ENCODE results near the gene MAGEA1. TPM values are rescaled to one million over a fixed set of nuclear protein-coding genes. Genes with fewer than 3 reads are reported as not detected.
"Not testable (repeated sequence)": the region's sequence is repeated elsewhere in the genome, so short reads cannot be mapped to it uniquely, and the experiment has no call there.

MAGEA1 gene
- total RNA-seq (not detected in 2 replicates), polyA plus RNA-seq (not detected in 2 replicates), polyA minus RNA-seq (ENCODE audit: low replicate concordance) (not detected in 2 replicates)
- polyA plus RNA-seq (2012), result not detected in 2 replicates

- Histone ChIP-seq H3K4me1 (ENCODE audit: control insufficient read depth, extremely low read depth, insufficient read depth, low read length) (no peaks in the 10 kb centered on the region), H3K9ac (ENCODE audit: insufficient read depth, low read length) (no peak within 1 kb of the TSS), H3K9me3 (ENCODE audit: control insufficient read depth, insufficient read depth, low read depth, low read length) (no peaks in the 10 kb centered on the region), H4K20me1 (ENCODE audit: control insufficient read depth, extremely low read depth, insufficient read depth, low read length) (no peaks in the 10 kb centered on the region), H3K4me3 (replicated peaks in 1 of 4; ENCODE audit: control extremely low read depth in 1 of 4, insufficient read depth in 1 of 4, low read depth in 3 of 4, low read length in 4 of 4) (no peak within 1 kb of the TSS), H3K36me3 (ENCODE audit: control insufficient read depth, insufficient read depth, low read length) (no peaks in the 10 kb centered on the region), H3K4me2 (ENCODE audit: extremely low read depth, insufficient read depth, low read length) (no peak within 1 kb of the TSS), H3K27ac (ENCODE audit: insufficient read depth, low read length) (no peak within 1 kb of the TSS), H3K79me2 (ENCODE audit: control insufficient read depth, insufficient read depth, low read length) (no peaks in the 10 kb centered on the region), H2AFZ (ENCODE audit: low read length) (no peak within 1 kb of the TSS), H3K27me3 (ENCODE audit: control insufficient read depth, insufficient read depth, low read length) (no peaks in the 10 kb centered on the region)
- TF ChIP-seq CTCF (conservative IDR thresholded peaks at IDR 0.05 in 1 of 2, IDR thresholded peaks at IDR 0.05 in 1 of 2; ENCODE audit: low read depth in 1 of 2, low read length in 2 of 2), result no peak
- TF ChIP-seq EZH2 (IDR thresholded peaks at IDR 0.05; ENCODE audit: low read length, missing control alignments), result no peak
- no peak for DNase-seq (ENCODE audit: low read depth in 2 of 2)
These were observed at the start of gene MAGEA1 for GRCh38 chrX:153179131-153179530. Gene MAGEA1, plus strand, starts transcription at chrX:153179284. Its CDS starts 3,106 bp downstream, at chrX:153182390.

GRCh38 chrX:153132924-153133323 is 46.2 kb upstream of the MAGEA1 start:
- H3K9ac ChIP-seq (ENCODE audit: insufficient read depth, low read length); H3K4me2 ChIP-seq (ENCODE audit: extremely low read depth, insufficient read depth, low read length); H3K4me3 ChIP-seq (replicated peaks in 1 of 4; ENCODE audit: control extremely low read depth in 1 of 4, insufficient read depth in 1 of 4, low read depth in 3 of 4, low read length in 4 of 4); H3K79me2 ChIP-seq (ENCODE audit: control insufficient read depth, insufficient read depth, low read length); H3K9me3 ChIP-seq (ENCODE audit: control insufficient read depth, insufficient read depth, low read depth, low read length); H3K27ac ChIP-seq (ENCODE audit: insufficient read depth, low read length); H4K20me1 ChIP-seq (ENCODE audit: control insufficient read depth, extremely low read depth, insufficient read depth, low read length); H2AFZ ChIP-seq (ENCODE audit: low read length); DNase-seq (ENCODE audit: low read depth in 2 of 2); H3K36me3 ChIP-seq (ENCODE audit: control insufficient read depth, insufficient read depth, low read length); H3K27me3 ChIP-seq (ENCODE audit: control insufficient read depth, insufficient read depth, low read length); H3K4me1 ChIP-seq (ENCODE audit: control insufficient read depth, extremely low read depth, insufficient read depth, low read length): not testable (repeated sequence)

- H3K27ac ChIP-seq (ENCODE audit: insufficient read depth, low read length); H3K27me3 ChIP-seq (ENCODE audit: control insufficient read depth, insufficient read depth, low read length); H3K9me3 ChIP-seq (ENCODE audit: control insufficient read depth, insufficient read depth, low read depth, low read length); DNase-seq (ENCODE audit: low read depth in 2 of 2); H3K4me3 ChIP-seq (replicated peaks in 1 of 4; ENCODE audit: control extremely low read depth in 1 of 4, insufficient read depth in 1 of 4, low read depth in 3 of 4, low read length in 4 of 4); H4K20me1 ChIP-seq (ENCODE audit: control insufficient read depth, extremely low read depth, insufficient read depth, low read length); H2AFZ ChIP-seq (ENCODE audit: low read length); H3K79me2 ChIP-seq (ENCODE audit: control insufficient read depth, insufficient read depth, low read length); H3K4me2 ChIP-seq (ENCODE audit: extremely low read depth, insufficient read depth, low read length); H3K9ac ChIP-seq (ENCODE audit: insufficient read depth, low read length); H3K36me3 ChIP-seq (ENCODE audit: control insufficient read depth, insufficient read depth, low read length); H3K4me1 ChIP-seq (ENCODE audit: control insufficient read depth, extremely low read depth, insufficient read depth, low read length): not testable (repeated sequence)
These were observed 40.0 kb upstream of the MAGEA1 start for GRCh38 chrX:153139074-153139473.

GRCh38 chrX:153146288-153146687 is 32.8 kb upstream of the MAGEA1 start:
- H3K4me2 ChIP-seq (ENCODE audit: extremely low read depth, insufficient read depth, low read length); H3K36me3 ChIP-seq (ENCODE audit: control insufficient read depth, insufficient read depth, low read length); H3K4me3 ChIP-seq (replicated peaks in 1 of 4; ENCODE audit: control extremely low read depth in 1 of 4, insufficient read depth in 1 of 4, low read depth in 3 of 4, low read length in 4 of 4); DNase-seq (ENCODE audit: low read depth in 2 of 2); H3K27ac ChIP-seq (ENCODE audit: insufficient read depth, low read length); H3K9me3 ChIP-seq (ENCODE audit: control insufficient read depth, insufficient read depth, low read depth, low read length); H2AFZ ChIP-seq (ENCODE audit: low read length); H3K9ac ChIP-seq (ENCODE audit: insufficient read depth, low read length); H4K20me1 ChIP-seq (ENCODE audit: control insufficient read depth, extremely low read depth, insufficient read depth, low read length); H3K79me2 ChIP-seq (ENCODE audit: control insufficient read depth, insufficient read depth, low read length); H3K4me1 ChIP-seq (ENCODE audit: control insufficient read depth, extremely low read depth, insufficient read depth, low read length); H3K27me3 ChIP-seq (ENCODE audit: control insufficient read depth, insufficient read depth, low read length): not testable (repeated sequence)

Data from fibroblast of lung (primary cell).